GM10266 (cell line): ENCODE results near the gene MACROD2.
"Not testable (repeated sequence)": the region's sequence is repeated elsewhere in the genome, so short reads cannot be mapped to it uniquely, and the experiment has no call there.

Experiments used
- DNase-seq: peaks from one replicate; pipeline ENCODE4 v3.0.0; 2012; ENCODE audit errors: extremely low spot score
- CTCF ChIP-seq: IDR thresholded peaks from 2 replicates; pipeline ENCODE4 v1.5.1; 2012; ENCODE audit warnings: mild to moderate bottlenecking, low read depth; ENCODE audit not compliant: control insufficient read depth, insufficient read depth; ENCODE audit errors: missing control alignments

The MACROD2 gene

GRCh38 chr20:14245368-14245970, 250.2 kb downstream of the MACROD2 start:
- DNase-seq = no peak
- no peak for TF ChIP-seq CTCF

GRCh38 chr20:14259689-14260088, 264.4 kb downstream of the MACROD2 start:
- DNase-seq = no peak
- no peak for TF ChIP-seq CTCF

DNA sequence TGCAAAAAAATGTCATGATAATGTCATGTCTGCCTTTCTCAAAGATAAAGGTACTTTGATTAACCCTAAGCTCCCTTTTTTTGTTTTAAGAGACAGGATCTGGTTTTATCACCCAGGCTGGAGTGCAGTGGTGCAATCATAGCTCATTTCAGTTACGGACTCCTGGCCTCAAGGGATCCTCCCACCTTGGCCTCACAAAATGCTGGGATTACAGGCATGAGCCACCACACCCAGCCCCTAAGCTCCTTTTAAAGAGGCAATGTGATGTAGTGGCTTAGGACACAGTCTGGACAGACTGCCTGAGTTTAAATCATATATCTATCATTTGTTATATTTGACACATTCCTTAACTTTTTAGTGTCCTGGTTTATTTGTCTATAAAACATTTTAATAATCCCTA, 265.1 kb downstream of the MACROD2 start:
- TF ChIP-seq CTCF = no peak

GRCh38 chr20:14264869-14265268, 269.6 kb downstream of the MACROD2 start:
- no peak for DNase-seq

More for the DNA sequence above, 265.1 kb downstream of the MACROD2 start:
- DNase-seq = no peak

DNA sequence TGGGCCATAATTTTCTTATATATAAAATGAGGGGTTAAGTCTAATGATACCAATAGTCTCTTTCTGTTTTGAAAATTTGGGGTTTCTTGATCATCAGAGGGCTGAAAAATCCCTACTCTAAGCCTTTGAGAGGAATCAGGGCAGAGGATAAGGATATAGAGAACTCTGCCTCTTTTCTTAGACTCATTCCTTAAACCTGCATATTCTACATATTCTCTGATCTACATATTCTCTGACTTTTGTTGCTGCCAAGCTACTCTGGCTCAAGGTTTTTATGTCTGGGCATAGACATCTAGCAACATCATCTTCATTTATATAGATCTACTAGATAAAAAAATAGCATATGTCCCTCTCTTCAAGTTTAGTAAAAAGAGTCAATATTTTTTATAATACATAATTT, 270.9 kb downstream of the MACROD2 start:
- no peak for DNase-seq
- TF ChIP-seq CTCF = no peak

More at GRCh38 chr20:14264869-14265268, 269.6 kb downstream of the MACROD2 start:
- TF ChIP-seq CTCF = no peak

DNA sequence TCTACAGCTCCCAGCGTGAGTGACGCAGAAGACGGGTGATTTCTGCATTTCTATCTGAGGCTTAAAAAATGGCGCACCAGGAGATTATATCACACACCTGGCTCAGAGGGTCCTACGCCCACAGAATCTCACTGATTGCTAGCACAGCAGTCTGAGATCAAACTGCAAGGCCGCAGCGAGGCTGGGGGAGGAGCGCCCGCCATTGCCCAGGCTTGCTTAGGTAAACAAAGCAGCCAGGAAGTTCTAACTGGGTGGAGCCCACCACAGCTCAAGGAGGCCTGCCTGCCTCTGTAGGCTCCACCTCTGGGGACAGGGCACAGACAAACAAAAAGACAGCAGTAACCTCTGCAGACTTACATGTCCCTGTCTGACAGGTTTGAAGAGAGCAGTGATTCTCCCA, 275.4 kb downstream of the MACROD2 start:
- DNase-seq = not testable (repeated sequence)

DNA sequence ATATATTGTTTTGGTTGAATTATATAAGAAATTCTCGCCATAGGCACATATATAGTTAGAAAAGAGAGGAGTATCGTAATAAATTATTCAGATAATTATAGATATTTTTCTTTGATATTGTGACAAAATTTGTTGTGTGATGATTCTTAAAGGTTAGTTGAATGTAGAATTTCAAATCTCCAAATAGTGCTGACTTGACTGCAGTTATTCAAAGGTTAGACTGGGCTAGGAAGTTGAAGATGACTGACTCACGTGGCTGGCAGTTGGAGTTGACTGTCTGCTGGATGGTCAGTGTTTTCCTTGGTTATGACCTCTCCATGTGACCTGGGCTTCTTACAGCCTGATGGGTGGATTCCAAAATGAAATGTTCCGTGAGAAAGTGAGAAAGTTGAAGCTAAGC, 286.8 kb downstream of the MACROD2 start:
- no peak for DNase-seq
- no peak for TF ChIP-seq CTCF

DNA sequence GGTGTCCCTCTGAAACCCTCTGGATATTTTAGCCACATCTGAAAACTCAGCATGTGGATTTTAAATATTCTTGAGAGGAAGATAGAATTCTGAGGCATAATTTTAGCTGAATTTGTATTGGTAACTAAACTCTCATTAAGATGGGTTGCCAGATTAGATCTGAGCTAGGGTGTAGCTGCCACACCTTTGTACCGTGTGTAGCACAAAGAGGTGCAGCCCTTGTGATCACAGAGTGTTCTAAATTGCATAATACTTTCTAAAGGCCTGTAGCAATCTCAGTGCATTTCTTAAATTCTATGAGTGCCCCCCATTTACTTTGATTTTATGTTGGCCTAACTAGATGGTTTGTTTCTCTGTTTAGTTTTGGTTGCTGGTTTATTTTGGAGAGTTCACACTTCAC, 289.1 kb downstream of the MACROD2 start:
- no peak for TF ChIP-seq CTCF
- no peak for DNase-seq
